Hepatocyte (in vitro differentiated cells): ENCODE measurements around the gene IFI44.

Experiments
- EZH2 ChIP-seq: fragments of 200-600 bp; sonication (generic); IDR thresholded peaks from 2 replicates; pipeline ENCODE4 v1.6.1; 2016; ENCODE audit warnings: antibody characterized with exemption, mild to moderate bottlenecking, borderline replicate concordance
- EZH2phosphoT487 ChIP-seq: fragments of 200-600 bp; sonication (generic); IDR thresholded peaks from one replicate; pipeline ENCODE4 v1.6.1; 2018; ENCODE audit warnings: antibody characterized with exemption, mild to moderate bottlenecking, low read depth, moderate library complexity; ENCODE audit not compliant: unreplicated experiment, severe bottlenecking
- TF ChIP-seq, protein P1 (sequence below): fragments of 200-600 bp; sonication (generic); IDR thresholded peaks from 2 replicates; pipeline ENCODE4 v1.5.1; 2016; ENCODE audit warnings: antibody characterized with exemption, mild to moderate bottlenecking; ENCODE audit not compliant: poor library complexity

DNA sequence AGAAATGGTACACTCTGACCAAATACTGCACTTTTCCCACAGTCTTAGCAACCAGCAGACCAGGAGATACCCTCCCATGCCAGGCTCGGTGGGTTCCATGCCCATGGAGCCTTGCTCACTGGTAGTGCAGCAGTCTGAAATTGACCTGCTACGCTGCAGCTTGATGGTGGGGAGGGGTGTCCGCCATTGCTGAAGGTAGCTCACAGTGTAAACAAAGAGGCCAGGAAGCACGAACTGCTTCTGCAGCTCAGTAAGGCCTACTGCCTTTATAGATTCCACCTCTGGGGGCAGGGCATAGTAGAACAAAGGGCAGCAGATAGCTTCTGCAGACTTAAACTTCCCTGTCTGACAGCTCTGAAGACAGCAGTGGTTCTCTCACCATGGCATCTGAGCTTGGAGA, 41.7 kb upstream of the IFI44 start:
- TF ChIP-seq EZH2 (no peak), EZH2phosphoT487 (no peak)
- TF ChIP-seq, protein P1, sequence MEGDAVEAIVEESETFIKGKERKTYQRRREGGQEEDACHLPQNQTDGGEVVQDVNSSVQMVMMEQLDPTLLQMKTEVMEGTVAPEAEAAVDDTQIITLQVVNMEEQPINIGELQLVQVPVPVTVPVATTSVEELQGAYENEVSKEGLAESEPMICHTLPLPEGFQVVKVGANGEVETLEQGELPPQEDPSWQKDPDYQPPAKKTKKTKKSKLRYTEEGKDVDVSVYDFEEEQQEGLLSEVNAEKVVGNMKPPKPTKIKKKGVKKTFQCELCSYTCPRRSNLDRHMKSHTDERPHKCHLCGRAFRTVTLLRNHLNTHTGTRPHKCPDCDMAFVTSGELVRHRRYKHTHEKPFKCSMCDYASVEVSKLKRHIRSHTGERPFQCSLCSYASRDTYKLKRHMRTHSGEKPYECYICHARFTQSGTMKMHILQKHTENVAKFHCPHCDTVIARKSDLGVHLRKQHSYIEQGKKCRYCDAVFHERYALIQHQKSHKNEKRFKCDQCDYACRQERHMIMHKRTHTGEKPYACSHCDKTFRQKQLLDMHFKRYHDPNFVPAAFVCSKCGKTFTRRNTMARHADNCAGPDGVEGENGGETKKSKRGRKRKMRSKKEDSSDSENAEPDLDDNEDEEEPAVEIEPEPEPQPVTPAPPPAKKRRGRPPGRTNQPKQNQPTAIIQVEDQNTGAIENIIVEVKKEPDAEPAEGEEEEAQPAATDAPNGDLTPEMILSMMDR = no peak
